ENCODE data around the gene KRT6A. TPM values are rescaled to one million over a fixed set of nuclear protein-coding genes. Genes with fewer than 3 reads are reported as not detected.
A peak's percentile ranks its signal among the peaks of the same experiment; 100 is the strongest.
"Not testable (repeated sequence)": the region's sequence is repeated elsewhere in the genome, so short reads cannot be mapped to it uniquely, and the experiment has no call there.

Gene KRT6A
- total and polyA plus RNA-seq, 7 experiments from 2014 or later = not detected

- H3K4me1 Mint-ChIP-seq = peaks cover 0 to 8% (median 0%) of the 10 kb centered on the region in 7 donors
- no peaks in the 10 kb centered on the region for H3K4me1 ChIP-seq (ENCODE audit: control insufficient read depth in 2 of 2, insufficient read depth in 2 of 2, low read length in 2 of 2)
- DNase-seq (no peak), ATAC-seq (no peak)
- no peaks in the 10 kb centered on the region for H3K9me3 Mint-ChIP-seq
- intact Hi-C loops (cut with micrococcal nuclease) = no loop called here
- no peaks in the 10 kb centered on the region for H3K36me3 Mint-ChIP-seq
- no peaks in the 10 kb centered on the region for H3K27me3 ChIP-seq (ENCODE audit: control insufficient read depth in 2 of 2, insufficient read depth in 2 of 2, low read length in 2 of 2)
- no peaks in the 10 kb centered on the region for H3K9me3 ChIP-seq (ENCODE audit: control insufficient read depth in 2 of 3, low read length in 3 of 3)
- POLR2A ChIA-PET = no interaction called here
- H3K4me3 ChIP-seq (ENCODE audit: low read length) = no peak overlapping the region
- H3K4me3 Mint-ChIP-seq = no peak overlapping the region
- CTCF ChIA-PET = no interaction called here
- no peak overlapping the region for H3K27ac Mint-ChIP-seq
- no peak overlapping the region for H3K27ac ChIP-seq (ENCODE audit: low read depth, low read length)
- no peaks in the 10 kb centered on the region for H3K36me3 ChIP-seq (ENCODE audit: control insufficient read depth in 2 of 3, insufficient read depth in 3 of 3, low read length in 3 of 3)
- H3K27me3 Mint-ChIP-seq = peaks cover 0 to 41% (median 3%) of the 10 kb centered on the region in 5 donors
These were observed 38.5 kb downstream of the KRT6A start for GRCh38 chr12:52454411-52455201.

DNA sequence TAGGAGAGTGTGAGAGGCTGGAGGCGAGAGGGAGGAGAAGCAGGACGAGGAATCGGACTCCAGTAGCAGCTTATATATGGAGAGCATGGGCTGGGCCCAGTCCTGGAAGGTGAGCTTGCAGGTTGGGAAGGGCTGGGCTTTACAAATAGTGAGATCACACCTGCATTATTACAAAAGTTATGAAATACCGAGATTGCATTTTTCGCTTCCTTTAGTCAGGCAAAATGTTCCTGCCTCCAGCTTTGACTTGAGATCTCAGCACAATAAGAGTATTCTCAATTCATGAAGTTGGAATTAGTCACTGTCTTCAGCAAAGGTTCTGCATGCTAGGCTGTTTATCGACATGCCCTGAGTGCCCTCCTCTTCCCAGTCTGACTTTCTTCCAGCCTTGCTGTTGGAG lies 41.0 kb downstream of the KRT6A start, which contains the start of gene KRT6B:
TSS of gene KRT6B (minus strand) at position 46 of the 400 bp plus-strand sequence. CDS start 68 bp downstream, outside the sequence.
- no peak for DNase-seq
- peaks cover 0 to 25% (median 0%) of the 10 kb centered on the region in 5 donors for H3K27me3 Mint-ChIP-seq
- ChIA-PET CTCF (no interaction called here), POLR2A (no interaction called here)
- intact Hi-C loops (cut with micrococcal nuclease) = no loop called here
- peaks cover 0 to 12% (median 5%) of the 10 kb centered on the region in 7 donors for H3K4me1 Mint-ChIP-seq
- H3K4me1 ChIP-seq (ENCODE audit: control insufficient read depth in 2 of 2, insufficient read depth in 2 of 2, low read length in 2 of 2) = no peaks in the 10 kb centered on the region
- no peak within 1 kb of the TSS for H3K27ac Mint-ChIP-seq
- H3K9me3 Mint-ChIP-seq = no peaks in the 10 kb centered on the region
- no peak within 1 kb of the TSS for H3K4me3 Mint-ChIP-seq
- no peaks in the 10 kb centered on the region for H3K36me3 Mint-ChIP-seq
- H3K36me3 ChIP-seq (ENCODE audit: control insufficient read depth in 2 of 3, insufficient read depth in 3 of 3, low read length in 3 of 3) = no peaks in the 10 kb centered on the region
- H3K9me3 ChIP-seq (ENCODE audit: control insufficient read depth in 2 of 3, low read length in 3 of 3) = no peaks in the 10 kb centered on the region
- no peak for ATAC-seq
- no peaks in the 10 kb centered on the region for H3K27me3 ChIP-seq (ENCODE audit: control insufficient read depth in 2 of 2, insufficient read depth in 2 of 2, low read length in 2 of 2)
- no peak within 1 kb of the TSS for H3K4me3 ChIP-seq (ENCODE audit: low read length)
- no peak within 1 kb of the TSS for H3K27ac ChIP-seq (ENCODE audit: low read depth, low read length)

GRCh38 chr12:52448228-52448627 lies 44.8 kb downstream of the KRT6A start:
- POLR2A ChIA-PET = no interaction called here
- Histone ChIP-seq H3K9me3 (ENCODE audit: control insufficient read depth in 2 of 3, low read length in 3 of 3) (no peaks in the 10 kb centered on the region), H3K4me3 (ENCODE audit: low read length) (no peak overlapping the region), H3K4me1 (ENCODE audit: control insufficient read depth in 2 of 2, insufficient read depth in 2 of 2, low read length in 2 of 2) (no peaks in the 10 kb centered on the region), H3K27me3 (ENCODE audit: control insufficient read depth in 2 of 2, insufficient read depth in 2 of 2, low read length in 2 of 2) (no peaks in the 10 kb centered on the region), H3K27ac (ENCODE audit: low read depth, low read length) (no peak overlapping the region), H3K36me3 (ENCODE audit: control insufficient read depth in 2 of 3, insufficient read depth in 3 of 3, low read length in 3 of 3) (no peaks in the 10 kb centered on the region)
- peaks cover 0 to 28% (median 11%) of the 10 kb centered on the region in 5 donors for H3K27me3 Mint-ChIP-seq
- no peak overlapping the region for H3K27ac Mint-ChIP-seq
- no peaks in the 10 kb centered on the region for H3K36me3 Mint-ChIP-seq
- no peak overlapping the region for H3K4me3 Mint-ChIP-seq
- CTCF ChIA-PET = no interaction called here
- ATAC-seq (no peak), DNase-seq (no peak)
- no peaks in the 10 kb centered on the region for H3K9me3 Mint-ChIP-seq
- intact Hi-C loops (cut with micrococcal nuclease) = no loop called here
- peaks cover 0 to 10% (median 0%) of the 10 kb centered on the region in 7 donors for H3K4me1 Mint-ChIP-seq

DNA sequence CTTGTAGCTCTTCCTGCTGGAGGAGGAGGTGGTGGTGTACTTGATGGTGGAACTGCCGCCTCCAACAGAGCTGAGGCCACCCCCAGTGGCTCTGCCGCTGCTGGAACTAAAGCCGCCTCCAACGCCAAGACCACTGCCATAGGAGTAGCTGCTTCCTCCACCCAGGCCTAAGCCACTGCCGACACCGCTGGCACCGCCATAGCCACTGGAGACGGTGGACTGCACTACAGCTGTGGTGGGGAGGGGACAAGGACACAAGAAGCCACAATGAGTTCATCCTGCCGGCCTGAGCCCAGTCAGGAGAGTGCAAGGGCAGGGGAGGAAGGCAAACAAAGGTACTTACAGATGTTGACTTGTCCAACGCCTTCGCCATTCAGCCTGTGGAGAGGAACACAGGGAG lies 45.9 kb downstream of the KRT6A start:
- H3K27ac Mint-ChIP-seq; H3K27ac ChIP-seq (ENCODE audit: low read depth, low read length); H3K36me3 ChIP-seq (ENCODE audit: control insufficient read depth in 2 of 3, insufficient read depth in 3 of 3, low read length in 3 of 3); ATAC-seq; intact Hi-C loops (cut with micrococcal nuclease); H3K4me1 Mint-ChIP-seq; POLR2A ChIA-PET; H3K36me3 Mint-ChIP-seq; H3K4me3 Mint-ChIP-seq; H3K4me1 ChIP-seq (ENCODE audit: control insufficient read depth in 2 of 2, insufficient read depth in 2 of 2, low read length in 2 of 2); H3K27me3 ChIP-seq (ENCODE audit: control insufficient read depth in 2 of 2, insufficient read depth in 2 of 2, low read length in 2 of 2); CTCF ChIA-PET; H3K9me3 Mint-ChIP-seq; H3K9me3 ChIP-seq (ENCODE audit: control insufficient read depth in 2 of 3, low read length in 3 of 3); DNase-seq; H3K4me3 ChIP-seq (ENCODE audit: low read length): not testable (repeated sequence)
- H3K27me3 Mint-ChIP-seq = peaks cover 3 to 34% (median 16%) of the 10 kb centered on the region in 5 donors

- ATAC-seq (peak; percentile 60), DNase-seq (no peak)
- H3K4me3 ChIP-seq (ENCODE audit: low read length) = no peak overlapping the region
- peaks cover 0 to 10% (median 0%) of the 10 kb centered on the region in 7 donors for H3K4me1 Mint-ChIP-seq
- H3K27ac Mint-ChIP-seq = no peak overlapping the region
- H3K9me3 Mint-ChIP-seq = no peaks in the 10 kb centered on the region
- H3K27me3 ChIP-seq (ENCODE audit: control insufficient read depth in 2 of 2, insufficient read depth in 2 of 2, low read length in 2 of 2) = no peaks in the 10 kb centered on the region
- no peak overlapping the region for H3K4me3 Mint-ChIP-seq
- no peaks in the 10 kb centered on the region for H3K9me3 ChIP-seq (ENCODE audit: control insufficient read depth in 2 of 3, low read length in 3 of 3)
- CTCF ChIA-PET = no interaction called here
- H3K4me1 ChIP-seq (ENCODE audit: control insufficient read depth in 2 of 2, insufficient read depth in 2 of 2, low read length in 2 of 2) = no peaks in the 10 kb centered on the region
- H3K27me3 Mint-ChIP-seq = peaks cover 5 to 38% (median 14%) of the 10 kb centered on the region in 5 donors
- H3K36me3 ChIP-seq (ENCODE audit: control insufficient read depth in 2 of 3, insufficient read depth in 3 of 3, low read length in 3 of 3) = no peaks in the 10 kb centered on the region
- intact Hi-C loops (cut with micrococcal nuclease) = no loop called here
- POLR2A ChIA-PET = no interaction called here
- H3K36me3 Mint-ChIP-seq = no peaks in the 10 kb centered on the region
- H3K27ac ChIP-seq (ENCODE audit: low read depth, low read length) = no peak overlapping the region
These were observed 46.6 kb downstream of the KRT6A start for GRCh38 chr12:52446367-52447045.

DNA sequence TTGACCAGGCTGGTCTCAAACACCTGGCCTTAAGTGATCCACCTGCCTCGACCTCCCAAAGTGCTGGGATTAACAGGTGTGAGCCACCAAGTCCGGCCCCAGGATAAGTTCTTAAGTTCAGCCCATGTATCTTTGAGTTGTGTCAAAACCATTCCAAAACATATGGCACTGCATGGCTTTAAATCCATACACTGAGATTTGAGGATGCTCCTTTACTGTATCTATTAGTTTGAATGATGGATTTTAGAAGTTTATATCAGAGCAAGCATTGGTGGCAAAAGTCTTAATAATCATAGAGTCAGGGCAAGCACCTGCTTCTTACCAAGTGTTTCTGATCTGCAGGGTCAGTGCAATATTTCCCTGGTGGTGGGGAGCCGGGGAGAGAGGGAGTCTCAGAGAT lies 47.2 kb downstream of the KRT6A start:
- no peaks in the 10 kb centered on the region for H3K27me3 ChIP-seq (ENCODE audit: control insufficient read depth in 2 of 2, insufficient read depth in 2 of 2, low read length in 2 of 2)
- CTCF ChIA-PET = no interaction called here
- H3K27ac ChIP-seq (ENCODE audit: low read depth, low read length) = no peak overlapping the region
- POLR2A ChIA-PET = no interaction called here
- no peaks in the 10 kb centered on the region for H3K36me3 ChIP-seq (ENCODE audit: control insufficient read depth in 2 of 3, insufficient read depth in 3 of 3, low read length in 3 of 3)
- no peaks in the 10 kb centered on the region for H3K4me1 ChIP-seq (ENCODE audit: control insufficient read depth in 2 of 2, insufficient read depth in 2 of 2, low read length in 2 of 2)
- Mint-ChIP-seq H3K9me3 (no peaks in the 10 kb centered on the region), H3K27ac (no peak overlapping the region), H3K4me3 (no peak overlapping the region), H3K36me3 (no peaks in the 10 kb centered on the region), H3K4me1 (peaks cover 0 to 10% (median 0%) of the 10 kb centered on the region in 7 donors), H3K27me3 (peaks cover 5 to 42% (median 20%) of the 10 kb centered on the region in 5 donors)
- DNase-seq = no peak
- no peak for ATAC-seq
- no peak overlapping the region for H3K4me3 ChIP-seq (ENCODE audit: low read length)
- intact Hi-C loops (cut with micrococcal nuclease) = no loop called here
- H3K9me3 ChIP-seq (ENCODE audit: control insufficient read depth in 2 of 3, low read length in 3 of 3) = no peaks in the 10 kb centered on the region

Measured in naive thymus-derived CD4-positive, alpha-beta T cell (primary cell).